Endothelial cell of umbilical vein (primary cell): ENCODE results near the gene ATP8A2. TPM values are rescaled to one million over a fixed set of nuclear protein-coding genes. Genes with fewer than 3 reads are reported as not detected.

Source experiments
- BruUV-seq: library from RNA; stranded (reverse); fragments of 400-500 nt; replicated peaks from 2 replicates; lab custom pipeline; 2021; lab: Mats Ljungman, UMichigan
- CTCF ChIA-PET: fragments of 300-600, 350-600 bp; sonication (Branson Sonifier 250); formaldehyde crosslinking; loops from one replicate; lab custom pipeline; 2021; ENCODE audit warnings: antibody characterized with exemption, inconsistent platforms; lab: Charles Lee
- POLR2A ChIA-PET: fragments of 300-600, 350-600 bp; sonication (Branson Sonifier 250); formaldehyde crosslinking; loops from one replicate; lab custom pipeline; 2021; ENCODE audit warnings: antibody characterized with exemption, inconsistent platforms; lab: Charles Lee
- DNase-seq: peaks from one replicate; pipeline ENCODE4 v3.0.0-alpha.2; 2011; ENCODE audit warnings: low read depth, low spot score
- FAIRE-seq: peaks from 2 replicates; lab custom pipeline; 2011; peaks lifted over from hg19 to GRCh38; lab: Jason Lieb, UNC
- H2AFZ ChIP-seq: 2 replicates; pipeline ENCODE4 v1.6.0; 2012; ENCODE audit warnings: low read depth, low read length, control low read depth, inconsistent platforms
- H3K27ac ChIP-seq: 2 replicates; pipeline ENCODE4 v1.5.1; 2011; ENCODE audit warnings: low read depth, mild to moderate bottlenecking, control low read depth, low read length, moderate library complexity; ENCODE audit not compliant: insufficient read depth
- H3K27me3 ChIP-seq, 2 experiments: 2 replicates each; pipeline versions ENCODE4 v1.6.0 to v1.6.1; 2011; ENCODE audit warnings: low read length in 2 of 2, mixed read lengths in 1 of 2; ENCODE audit not compliant: control insufficient read depth in 2 of 2, insufficient read depth in 2 of 2
- H3K36me3 ChIP-seq, 2 experiments: 2 replicates in 1 of 2; 3 replicates in 1 of 2; pipeline ENCODE4 v1.5.1; 2011; ENCODE audit warnings: low read length in 2 of 2, mild to moderate bottlenecking in 1 of 2, moderate library complexity in 1 of 2; ENCODE audit not compliant: control insufficient read depth in 2 of 2, insufficient read depth in 2 of 2; ENCODE audit errors: extremely low read depth in 1 of 2
- H3K4me1 ChIP-seq: 3 replicates; pipeline ENCODE4 v1.5.1; 2011; ENCODE audit warnings: mild to moderate bottlenecking, low read length; ENCODE audit not compliant: control insufficient read depth, insufficient read depth; ENCODE audit errors: extremely low read depth
- H3K4me2 ChIP-seq: 2 replicates; pipeline ENCODE4 v1.6.1; 2011; ENCODE audit warnings: low read length, control low read depth, mixed read lengths; ENCODE audit not compliant: insufficient read depth
- H3K4me3 ChIP-seq, 3 experiments: fragments of 200-600 bp in 1 of 3; sonication (generic), shearing (Covaris generic) in 1 of 3; replicated peaks in 1 of 3; 2 replicates each; pipeline ENCODE4 v1.5.1; 2011 to 2016; ENCODE audit warnings: control low read depth in 3 of 3, low read length in 3 of 3, mild to moderate bottlenecking in 2 of 3, inconsistent platforms in 1 of 3, low read depth in 1 of 3, moderate library complexity in 1 of 3; ENCODE audit not compliant: insufficient read depth in 1 of 3
- H3K79me2 ChIP-seq: 2 replicates; pipeline ENCODE4 v1.6.0; 2012; ENCODE audit warnings: low read length, inconsistent platforms; ENCODE audit not compliant: control insufficient read depth, insufficient read depth
- H3K9ac ChIP-seq: replicated peaks from 2 replicates; pipeline ENCODE3; 2011; ENCODE audit warnings: low read length, control low read depth; ENCODE audit not compliant: insufficient read depth; ENCODE audit errors: extremely low read depth
- H3K9me1 ChIP-seq: replicated peaks from 3 replicates; pipeline ENCODE4 v1.6.0; 2011; ENCODE audit warnings: mild to moderate bottlenecking, low read length; ENCODE audit not compliant: control insufficient read depth, insufficient read depth; ENCODE audit errors: extremely low read depth
- H3K9me3 ChIP-seq: replicated peaks from 2 replicates; pipeline ENCODE4 v1.5.1; 2012; ENCODE audit warnings: low read length, inconsistent platforms; ENCODE audit not compliant: control insufficient read depth, insufficient read depth
- H4K20me1 ChIP-seq: replicated peaks from 2 replicates; pipeline ENCODE3; 2011; ENCODE audit warnings: mild to moderate bottlenecking, low read length; ENCODE audit not compliant: control insufficient read depth, insufficient read depth; ENCODE audit errors: extremely low read depth
- CTCF ChIP-seq, 2 donors: IDR thresholded peaks; 1 replicate in 1 of 2; 2 replicates in 1 of 2; pipeline ENCODE4 v1.5.1; 2011; ENCODE audit warnings: low read length in 2 of 2, mild to moderate bottlenecking in 2 of 2, moderate library complexity in 2 of 2, control low read depth in 1 of 2, inconsistent platforms in 1 of 2, low read depth in 1 of 2; ENCODE audit not compliant: insufficient read depth in 1 of 2; ENCODE audit errors: extremely low read depth in 1 of 2
- EZH2 ChIP-seq: IDR thresholded peaks from 2 replicates; pipeline ENCODE4 v1.6.1; 2012; ENCODE audit warnings: borderline replicate concordance, low read depth, mild to moderate bottlenecking, moderate library complexity, low read length, inconsistent platforms; ENCODE audit not compliant: severe bottlenecking
- FOS ChIP-seq: IDR thresholded peaks from 2 replicates; pipeline ENCODE4 v1.6.1; 2011; ENCODE audit warnings: mild to moderate bottlenecking, low read length, moderate library complexity, borderline replicate concordance; ENCODE audit not compliant: insufficient read depth
- GATA2 ChIP-seq: IDR thresholded peaks from 2 replicates; pipeline ENCODE4 v1.7.0; 2011; ENCODE audit warnings: low read depth, mild to moderate bottlenecking, moderate library complexity, mixed read lengths, low read length; ENCODE audit not compliant: insufficient read length, insufficient read depth
- JUN ChIP-seq: IDR thresholded peaks from 2 replicates; pipeline ENCODE4 v1.6.1; 2011; ENCODE audit warnings: borderline replicate concordance, low read depth; ENCODE audit not compliant: insufficient read length, insufficient read depth
- MAX ChIP-seq: IDR thresholded peaks from 2 replicates; pipeline ENCODE4 v1.6.1; 2011; ENCODE audit not compliant: insufficient read depth, insufficient read length
- MYC ChIP-seq: IDR thresholded peaks from one replicate; pipeline ENCODE4 v1.6.1; 2011; ENCODE audit warnings: mild to moderate bottlenecking, low read depth, low read length
- POLR2A ChIP-seq: IDR thresholded peaks from 2 replicates; pipeline ENCODE4 v1.6.1; 2012; ENCODE audit warnings: low read depth, mild to moderate bottlenecking, control low read depth, low read length
- POLR2AphosphoS5 ChIP-seq: IDR thresholded peaks from 2 replicates; pipeline ENCODE4 v1.6.1; 2012; ENCODE audit warnings: low read depth, mild to moderate bottlenecking, control low read depth, low read length, moderate library complexity; ENCODE audit not compliant: insufficient read depth
- dilution Hi-C: fragments of 300-500 bp; cut with MboI; formaldehyde crosslinking; loops from one replicate; pipeline ENCODE4 v1.15.0; 2019; ENCODE audit warnings: low sequenced_read_pairs; ENCODE audit not compliant: extremely low pct_ligation_motif_present
- intact Hi-C: fragments of 100-400 bp; cut with micrococcal nuclease; formaldehyde crosslinking; loops from one replicate; pipeline ENCODE4 v1.10.0; 2022
- polyA plus RNA-seq, 4 experiments: library from polyadenylated mRNA; depleted of rRNA in 3 of 4; stranded (reverse) in 3 of 4; unstranded in 1 of 4; fragments of >200 nt; gene quantifications; 2 replicates each; pipeline versions ENCODE4 v1.2.1 to v1.2.3, GENCODE V29; 2011 to 2012; ENCODE audit warnings: missing spikeins in 1 of 4
- total RNA-seq: library from RNA; stranded (reverse); gene quantifications from 2 replicates; pipeline ENCODE4 v1.2.3, GENCODE V29; 2021

Gene ATP8A2
- total and polyA plus RNA-seq, 2 donors (not counting 3 experiments of a cell fraction or from before 2014, with no cell fraction given) = 0.11 to 0.49 TPM

GRCh38 chr13:26052337-26052736 lies 680.6 kb downstream of the ATP8A2 start:
- H3K27ac ChIP-seq = no peak overlapping the region
- no peak overlapping the region for H3K4me3 ChIP-seq
- H3K27me3 ChIP-seq = peaks cover 10% of the 10 kb centered on the region in 2 experiments
- no peaks in the 10 kb centered on the region for H3K9me3 ChIP-seq
- intact Hi-C loops (loop anchor here (1.0 kb wide), 1 partner anchor 72 kb away; no protein-coding TSS in a partner anchor), dilution Hi-C loops (no loop called here)
- H2AFZ ChIP-seq = peak overlapping the region; percentile 74
- DNase-seq (no peak), FAIRE-seq (no peak)
- CTCF ChIA-PET = interaction anchor here (0.8 to 2.4 kb wide), 6 partner anchors 10 to 478 kb away, joined by 3 to 8 read pairs (median 4); no protein-coding TSS in a partner anchor
- H3K4me2 ChIP-seq = peak overlapping the region; percentile 75
- POLR2A ChIA-PET = interaction anchor here (0.7 to 1.0 kb wide), 3 partner anchors 10 to 75 kb away, joined by 3 to 5 read pairs (median 4); no protein-coding TSS in a partner anchor
- TF ChIP-seq EZH2 = no peak
- no peak for TF ChIP-seq MYC
- no peak for TF ChIP-seq GATA2
- no peak for TF ChIP-seq POLR2AphosphoS5
- no peak for TF ChIP-seq POLR2A
- no peak for TF ChIP-seq FOS
- no peak for TF ChIP-seq MAX
- TF ChIP-seq JUN = no peak
- TF ChIP-seq CTCF (IDR thresholded peaks at IDR 0.05; ENCODE audit: extremely low read depth in 1 of 2, insufficient read depth in 1 of 2, low read depth in 1 of 2, low read length in 2 of 2) = no peak
- no peaks in the 10 kb centered on the region for H3K36me3 ChIP-seq
- H4K20me1 ChIP-seq = peaks cover 3% of the 10 kb centered on the region
- H3K9me1 ChIP-seq = no peaks in the 10 kb centered on the region
- H3K9ac ChIP-seq = no peak overlapping the region
- peaks cover 19% of the 10 kb centered on the region for H3K4me1 ChIP-seq
- peaks cover 31% of the 10 kb centered on the region for H3K79me2 ChIP-seq
- BruUV-seq = no TSS peak
